SK-N-SH (cell line): ENCODE data around the gene SPDYE3.

ENCODE experiments used
- CTCF ChIP-seq: fragments of 200-600 bp; sonication (generic); IDR thresholded peaks from 2 replicates; pipeline ENCODE4 v1.6.1; 2017; ENCODE audit warnings: antibody characterized with exemption, mild to moderate bottlenecking, moderate library complexity
- POLR2AphosphoS5 ChIP-seq: IDR thresholded peaks from 2 replicates; pipeline ENCODE4 v1.6.1; 2012; ENCODE audit warnings: low read depth, low read length

- TF ChIP-seq POLR2AphosphoS5 (no peak), CTCF (no peak)
These were observed 40.7 kb upstream of the SPDYE3 start for GRCh38 chr7:100266576-100267354.
